A549 (cell line): ENCODE results near the gene NAV2. TPM values are rescaled to one million over a fixed set of nuclear protein-coding genes. Genes with fewer than 3 reads are reported as not detected.
A peak's percentile ranks its signal among the peaks of the same experiment; 100 is the strongest.

Experiments used
- ATAC-seq, 2 experiments: fragments of 200-7000 bp in 1 of 2; fragments of >200 bp in 1 of 2; cut with Nextera tagmentation in 1 of 2; cut with Tn5 transposase in 1 of 2; 3 replicates each; pipeline versions ENCODE4 v1.8.0 to v1.9.1; 2018 to 2020; ENCODE audit warnings: mild to moderate bottlenecking in 1 of 2, moderate library complexity in 1 of 2
- CTCF ChIA-PET: fragments of 300-600 bp; sonication (Branson Sonifier 250); formaldehyde crosslinking; extraction: SDS; loops from one replicate; lab custom pipeline; 2021; ENCODE audit warnings: antibody characterized with exemption, inconsistent platforms; lab: Yijun Ruan, JAX
- POLR2A ChIA-PET: fragments of 350-600 bp; formaldehyde crosslinking; extraction: SDS; loops from one replicate; lab custom pipeline; 2021; ENCODE audit warnings: antibody characterized with exemption, inconsistent platforms; lab: Yijun Ruan, JAX
- DNase-seq, 2 experiments: peaks; one replicate each; pipeline versions ENCODE4 v3.0.0 to v3.0.0-alpha.2; 2011 to 2016; ENCODE audit warnings: low read depth in 1 of 2, low spot score in 1 of 2
- FAIRE-seq: peaks from 2 replicates; lab custom pipeline; 2011; peaks lifted over from hg19 to GRCh38; lab: Jason Lieb, UNC
- H3K27ac ChIP-seq, 2 experiments: fragments of >200 bp; sonication (Bioruptor Twin); formaldehyde crosslinking; 3 replicates each; pipeline ENCODE4 v1.5.1; 2016 to 2017
- H3K4me1 ChIP-seq: fragments of >200 bp; sonication (Bioruptor Twin); formaldehyde crosslinking; 3 replicates; pipeline ENCODE4 v1.6.1; 2016
- H3K4me2 ChIP-seq: fragments of >200 bp; sonication (Bioruptor Twin); formaldehyde crosslinking; 3 replicates; pipeline ENCODE4 v1.6.1; 2016
- H3K4me3 ChIP-seq: fragments of >200 bp; sonication (Bioruptor Twin); formaldehyde crosslinking; 3 replicates; pipeline ENCODE4 v1.5.1; 2016
- H3K9me3 ChIP-seq: fragments of >200 bp; sonication (Bioruptor Twin); formaldehyde crosslinking; 3 replicates; pipeline ENCODE4 v1.6.1; 2016
- BHLHE40 ChIP-seq: IDR thresholded peaks from 2 replicates; pipeline ENCODE4 v1.6.1; 2012; ENCODE audit warnings: low read depth, low read length, inconsistent platforms
- CBX8 ChIP-seq: fragments of 200-600 bp; sonication (generic); IDR thresholded peaks from 2 replicates; pipeline ENCODE4 v1.6.1; 2016
- CHD2 ChIP-seq: fragments of 150-350 bp; IDR thresholded peaks from 2 replicates; pipeline ENCODE4 v1.6.1; 2014; ENCODE audit warnings: low read length; ENCODE audit not compliant: partially characterized antibody
- CHD4 ChIP-seq: fragments of 200-600 bp; sonication (generic); IDR thresholded peaks from 2 replicates; pipeline ENCODE4 v1.6.1; 2016; ENCODE audit warnings: antibody characterized with exemption, mild to moderate bottlenecking, borderline replicate concordance
- CTCF ChIP-seq: fragments of >200 bp; sonication (Bioruptor Twin); formaldehyde crosslinking; IDR thresholded peaks from 3 replicates; pipeline ENCODE4 v1.5.1; 2016
- ELK1 ChIP-seq: fragments of 150-350 bp; IDR thresholded peaks from 2 replicates; pipeline ENCODE4 v1.6.1; 2014; ENCODE audit warnings: low read depth, mild to moderate bottlenecking, low read length
- FOSB ChIP-seq: fragments of 250-450 bp; sonication (Bioruptor Pico); IDR thresholded peaks from 2 replicates; pipeline ENCODE4 v1.5.0; 2020; ENCODE audit warnings: mild to moderate bottlenecking, moderate library complexity
- GATA3 ChIP-seq: IDR thresholded peaks from 2 replicates; pipeline ENCODE4 v1.6.1; 2012; ENCODE audit warnings: borderline replicate concordance
- HDAC2 ChIP-seq: fragments of 200-600 bp; sonication (generic); IDR thresholded peaks from 2 replicates; pipeline ENCODE4 v1.6.1; 2016
- HOXA7 ChIP-seq: fragments of 250-450 bp; sonication (Bioruptor Pico); IDR thresholded peaks from 2 replicates; pipeline ENCODE4 v1.5.0; 2020; ENCODE audit warnings: mild to moderate bottlenecking, moderate library complexity
- JUN ChIP-seq, 2 experiments: fragments of >200 bp; sonication (Bioruptor Twin); formaldehyde crosslinking; IDR thresholded peaks; 2 replicates in 1 of 2; 3 replicates in 1 of 2; pipeline ENCODE4 v1.6.1; 2016 to 2017
- KDM1A ChIP-seq: fragments of 200-600 bp; sonication (generic); IDR thresholded peaks from 2 replicates; pipeline ENCODE4 v1.6.1; 2016; ENCODE audit warnings: low read depth, mild to moderate bottlenecking
- MAX ChIP-seq: IDR thresholded peaks from 2 replicates; pipeline ENCODE4 v1.6.1; 2012
- MAZ ChIP-seq: fragments of 150-350 bp; IDR thresholded peaks from 2 replicates; pipeline ENCODE4 v1.6.1; 2014; ENCODE audit warnings: antibody characterized with exemption, low read depth, low read length, borderline replicate concordance
- MYC ChIP-seq: IDR thresholded peaks from 2 replicates; pipeline ENCODE4 v1.6.1; 2012; ENCODE audit warnings: mild to moderate bottlenecking, inconsistent platforms, low read length, improper control_type of control experiment, borderline replicate concordance
- NR3C1 ChIP-seq: fragments of >200 bp; sonication (Bioruptor Twin); formaldehyde crosslinking; IDR thresholded peaks from 3 replicates; pipeline ENCODE4 v1.6.1; 2017
- PBX3 ChIP-seq: IDR thresholded peaks from 2 replicates; pipeline ENCODE4 v1.6.1; 2012
- POLR2AphosphoS2 ChIP-seq: conservative IDR thresholded peaks from 2 replicates; pipeline ENCODE4 v1.6.1; 2012; ENCODE audit warnings: low read length, improper control_type of control experiment, inconsistent platforms
- RAD21 ChIP-seq, 2 experiments: fragments of >200 bp in 1 of 2; sonication (Bioruptor Twin) in 1 of 2; formaldehyde crosslinking in 1 of 2; IDR thresholded peaks in 1 of 2; conservative IDR thresholded peaks in 1 of 2; 2 replicates in 1 of 2; 3 replicates in 1 of 2; pipeline ENCODE4 v1.6.1; 2012 to 2018; ENCODE audit warnings: inconsistent platforms in 1 of 2
- RCOR1 ChIP-seq: fragments of 150-350 bp; IDR thresholded peaks from 2 replicates; pipeline ENCODE4 v1.6.1; 2014; ENCODE audit warnings: antibody characterized with exemption, low read length, low read depth
- RFX5 ChIP-seq: fragments of 450-650 bp; IDR thresholded peaks from 2 replicates; pipeline ENCODE4 v1.7.1; 2014; ENCODE audit warnings: antibody characterized with exemption, mild to moderate bottlenecking, moderate library complexity
- SMC3 ChIP-seq: fragments of >200 bp; sonication (Bioruptor Twin); formaldehyde crosslinking; IDR thresholded peaks from 3 replicates; pipeline ENCODE4 v1.6.1; 2018; ENCODE audit warnings: inconsistent platforms
- SREBF2 ChIP-seq: fragments of 450-650 bp; IDR thresholded peaks from 2 replicates; pipeline ENCODE4 v1.6.1; 2014; ENCODE audit warnings: mild to moderate bottlenecking, moderate library complexity
- ZSCAN20 ChIP-seq: fragments of 250-450 bp; sonication (Bioruptor Pico); IDR thresholded peaks from 2 replicates; pipeline ENCODE4 v1.8.0; 2022; ENCODE audit warnings: mild to moderate bottlenecking, moderate library complexity
- WGBS: methylation state at CpG from one replicate; pipeline ENCODE4 v1.1.6; 2017; ENCODE audit errors: missing lambda C conversion rate; 5-methylcytosine and 5-hydroxymethylcytosine counted together
- polyA plus RNA-seq, 4 experiments: library from polyadenylated mRNA; depleted of rRNA in 3 of 4; stranded (reverse); fragments of >200 nt; fragmentation: RNase III in 1 of 4; extraction: RNeasy Plus Mini Kit Qiagen cat#74134 plus additional on column Dnase treatment in 1 of 4; gene quantifications; 2 replicates in 3 of 4; 3 replicates in 1 of 4; pipeline ENCODE4 v1.2.3, GENCODE V29; 2011 to 2017
- TF ChIP-seq, protein P1 (sequence below): fragments of 250-450 bp; sonication (Bioruptor Pico); IDR thresholded peaks from 2 replicates; pipeline ENCODE4 v1.5.0; 2021; ENCODE audit warnings: mild to moderate bottlenecking, moderate library complexity, borderline replicate concordance

The NAV2 gene
- polyA plus RNA-seq, 2 of the 4 experiments (the other 2 are of a cell fraction) = 4.9 to 19.8 TPM

- H3K27ac ChIP-seq = no peak overlapping the region
- TF ChIP-seq, protein P1, sequence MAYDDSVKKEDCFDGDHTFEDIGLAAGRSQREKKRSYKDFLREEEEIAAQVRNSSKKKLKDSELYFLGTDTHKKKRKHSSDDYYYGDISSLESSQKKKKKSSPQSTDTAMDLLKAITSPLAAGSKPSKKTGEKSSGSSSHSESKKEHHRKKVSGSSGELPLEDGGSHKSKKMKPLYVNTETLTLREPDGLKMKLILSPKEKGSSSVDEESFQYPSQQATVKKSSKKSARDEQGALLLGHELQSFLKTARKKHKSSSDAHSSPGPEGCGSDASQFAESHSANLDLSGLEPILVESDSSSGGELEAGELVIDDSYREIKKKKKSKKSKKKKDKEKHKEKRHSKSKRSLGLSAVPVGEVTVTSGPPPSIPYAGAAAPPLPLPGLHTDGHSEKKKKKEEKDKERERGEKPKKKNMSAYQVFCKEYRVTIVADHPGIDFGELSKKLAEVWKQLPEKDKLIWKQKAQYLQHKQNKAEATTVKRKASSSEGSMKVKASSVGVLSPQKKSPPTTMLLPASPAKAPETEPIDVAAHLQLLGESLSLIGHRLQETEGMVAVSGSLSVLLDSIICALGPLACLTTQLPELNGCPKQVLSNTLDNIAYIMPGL (CRISPR knock-in tag) = no peak
- TF ChIP-seq FOSB = no peak
- no peak for TF ChIP-seq GATA3
- TF ChIP-seq ZSCAN20 (CRISPR knock-in tag) = no peak
- TF ChIP-seq RAD21 (conservative IDR thresholded peaks at IDR 0.05 in 1 of 2, IDR thresholded peaks at IDR 0.05 in 1 of 2) = no peak
- TF ChIP-seq MAZ = no peak
- TF ChIP-seq RFX5 = no peak
- TF ChIP-seq, all 56 proteins: peak for 0
- Histone ChIP-seq H3K9me3 (no peaks in the 10 kb centered on the region), H3K4me2 (no peak overlapping the region), H3K4me1 (0 out of 3 replicates have a peak, but pooled peaks cover 8% of the 10 kb centered on the region), H3K4me3 (no peak overlapping the region)
- ChIA-PET POLR2A (no interaction called here), CTCF (interaction anchor here (0.8 to 8.0 kb wide), 9 partner anchors 15 to 390 kb away, joined by 3 to 59 read pairs (median 9); no protein-coding TSS in a partner anchor)
- DNase-seq = no peak
- 26% methylated on average over 3 of the region's 3 CpGs for WGBS
- FAIRE-seq = no peak
- no peak for ATAC-seq
Measured at GRCh38 chr11:19738124-19738523, 25.5 kb downstream of the NAV2 start.

- TF ChIP-seq MAX (no peak), MYC (no peak), HDAC2 (no peak), CBX8 (no peak), RCOR1 (no peak), CTCF (peak; percentile 31; the same call in 2 of the 3 replicates), SMC3 (peak; percentile 26; the same call in 2 of the 3 replicates), PBX3 (no peak), POLR2AphosphoS2 (no peak), CHD2 (no peak), FOSB (no peak), RAD21 (conservative IDR thresholded peaks at IDR 0.05 in 1 of 2, IDR thresholded peaks at IDR 0.05 in 1 of 2) (peak; percentile 16 to 35; a peak in 2 of 5 replicates)
- TF ChIP-seq, all 56 proteins: peak for 3
- H3K9me3 ChIP-seq = no peaks in the 10 kb centered on the region
- peak in 1 of 2 experiments; percentile 13 for DNase-seq
- no peak for FAIRE-seq
- POLR2A ChIA-PET = no interaction called here
- peak in 1 of 2 experiments; percentile 53; a peak in 2 of 6 replicates for ATAC-seq
- 0 out of 3 replicates have a peak, but pooled peaks cover 8% of the 10 kb centered on the region for H3K4me1 ChIP-seq
- peak overlapping the region in 1 of 2 experiments; percentile 3; a peak in 1 of 6 replicates for H3K27ac ChIP-seq
- H3K4me2 ChIP-seq = no peak overlapping the region
- 86% methylated on average over 4 of the region's 4 CpGs for WGBS
- H3K4me3 ChIP-seq = no peak overlapping the region
- CTCF ChIA-PET = interaction anchor here (0.7 to 8.0 kb wide), 9 partner anchors 10 to 669 kb away, joined by 3 to 59 read pairs (median 5); no protein-coding TSS in a partner anchor
Measured at GRCh38 chr11:19739872-19740271, 27.2 kb downstream of the NAV2 start.

GRCh38 chr11:19740586-19740985 is 27.9 kb downstream of the NAV2 start:
- Histone ChIP-seq H3K27ac (no peak overlapping the region), H3K4me2 (no peak overlapping the region), H3K9me3 (no peaks in the 10 kb centered on the region), H3K4me1 (0 out of 3 replicates have a peak, but pooled peaks cover 8% of the 10 kb centered on the region), H3K4me3 (no peak overlapping the region)
- no peak for ATAC-seq
- DNase-seq = no peak
- FAIRE-seq = no peak
- 62% methylated on average over 1 of the region's 1 CpG for WGBS
- POLR2A ChIA-PET = no interaction called here
- CTCF ChIA-PET = interaction anchor here (0.6 to 2.6 kb wide), 5 partner anchors 11 to 181 kb away, joined by 3 to 11 read pairs (median 5); no protein-coding TSS in a partner anchor
- no peak for TF ChIP-seq MAX
- no peak for TF ChIP-seq ELK1
- no peak for TF ChIP-seq CBX8
- TF ChIP-seq BHLHE40 = no peak
- no peak for TF ChIP-seq JUN (IDR thresholded peaks at IDR 0.05)
- TF ChIP-seq SREBF2 = no peak
- TF ChIP-seq FOSB = no peak
- TF ChIP-seq HOXA7 (CRISPR knock-in tag) = no peak
- no peak for TF ChIP-seq CHD4
- TF ChIP-seq RAD21 (conservative IDR thresholded peaks at IDR 0.05 in 1 of 2, IDR thresholded peaks at IDR 0.05 in 1 of 2) = no peak
- TF ChIP-seq NR3C1 = no peak
- no peak for TF ChIP-seq KDM1A
